Osteoblast (primary cell): ENCODE data around the gene P4HA1. TPM values are rescaled to one million over a fixed set of nuclear protein-coding genes. Genes with fewer than 3 reads are reported as not detected.

Experiments used
- DNase-seq: peaks from one replicate; pipeline ENCODE4 v3.0.0; 2011; ENCODE audit warnings: low spot score, mixed read lengths; ENCODE audit not compliant: insufficient read length; ENCODE audit errors: missing footprints
- H2AFZ ChIP-seq: 2 replicates; pipeline ENCODE4 v1.6.0; 2011; ENCODE audit warnings: mild to moderate bottlenecking, low read length
- H3K27ac ChIP-seq: 2 replicates; pipeline ENCODE4 v1.5.1; 2011; ENCODE audit warnings: mild to moderate bottlenecking, low read depth, low read length, moderate library complexity
- H3K27me3 ChIP-seq: 2 replicates; pipeline ENCODE4 v1.6.0; 2012; ENCODE audit warnings: mild to moderate bottlenecking, control low read depth, inconsistent platforms, low read length, moderate library complexity; ENCODE audit not compliant: insufficient read depth
- H3K36me3 ChIP-seq: 2 replicates; pipeline ENCODE4 v1.5.1; 2011; ENCODE audit warnings: mild to moderate bottlenecking, low read length, control low read depth, moderate library complexity; ENCODE audit not compliant: insufficient read depth
- H3K4me1 ChIP-seq: 2 replicates; pipeline ENCODE4 v1.5.1; 2011; ENCODE audit warnings: mild to moderate bottlenecking, low read length, control low read depth, moderate library complexity; ENCODE audit not compliant: insufficient read depth
- H3K4me2 ChIP-seq: 2 replicates; pipeline ENCODE4 v1.6.0; 2011; ENCODE audit warnings: mild to moderate bottlenecking, low read length; ENCODE audit not compliant: insufficient read depth
- H3K4me3 ChIP-seq: fragments of 200-600 bp; sonication (generic); 3 replicates; pipeline ENCODE4 v1.5.1; 2012; ENCODE audit warnings: mild to moderate bottlenecking, low read length, inconsistent platforms; ENCODE audit not compliant: insufficient read depth
- H3K79me2 ChIP-seq: 2 replicates; pipeline ENCODE4 v1.6.0; 2012; ENCODE audit warnings: mild to moderate bottlenecking, low read length, control low read depth, inconsistent platforms; ENCODE audit not compliant: insufficient read depth
- H3K9me3 ChIP-seq: 2 replicates; pipeline ENCODE4 v1.5.1; 2011; ENCODE audit warnings: low read depth, low read length, control low read depth
- H4K20me1 ChIP-seq: 2 replicates; pipeline ENCODE4 v1.6.0; 2012; ENCODE audit warnings: mild to moderate bottlenecking, low read length, control low read depth; ENCODE audit not compliant: insufficient read depth
- total RNA-seq: library from RNA; depleted of rRNA; stranded (reverse); fragments of >200 nt; gene quantifications from 2 replicates; pipeline ENCODE4 v1.2.3, GENCODE V29; 2012
- TF ChIP-seq, protein P1 (sequence below): IDR thresholded peaks from 2 replicates; pipeline ENCODE4 v1.5.1; 2011; ENCODE audit warnings: mild to moderate bottlenecking, low read depth, low read length, moderate library complexity; ENCODE audit errors: extremely low read depth

P4HA1 gene
- total RNA-seq, 1 donor: 220 TPM

DNA sequence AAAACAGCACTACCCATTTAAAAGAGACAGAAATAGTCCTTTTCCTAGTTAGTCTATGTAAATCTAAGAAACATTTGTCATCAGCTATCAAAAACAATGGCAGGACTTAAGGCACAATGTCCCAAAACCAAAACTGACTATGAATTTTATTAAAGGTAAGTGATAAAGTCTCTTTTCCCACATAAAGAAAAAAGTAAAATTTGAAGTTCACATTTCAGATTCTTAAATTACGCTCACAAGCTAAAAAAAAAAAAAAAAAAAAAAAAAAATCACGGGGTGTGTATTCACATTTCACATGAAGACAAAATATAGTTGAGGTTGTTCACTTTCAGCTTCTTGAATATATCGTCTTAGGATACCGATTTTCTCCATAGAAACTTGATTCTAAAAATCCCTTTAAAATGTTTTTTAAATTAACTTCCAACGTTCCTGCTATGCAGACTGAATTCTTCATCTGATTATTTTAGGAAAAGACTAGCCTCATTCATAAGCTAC lies 1.6 kb downstream of the P4HA1 start:
- Histone ChIP-seq H3K36me3 (no peaks in the 10 kb centered on the region), H3K27me3 (no peaks in the 10 kb centered on the region), H3K4me1 (peaks cover 16% of the 10 kb centered on the region), H3K27ac (peak overlapping the region; percentile 88), H4K20me1 (peaks cover 3% of the 10 kb centered on the region), H3K9me3 (no peaks in the 10 kb centered on the region), H2AFZ (peak overlapping the region; percentile 27), H3K79me2 (peaks cover 48% of the 10 kb centered on the region), H3K4me2 (peak overlapping the region; percentile 83), H3K4me3 (peak overlapping the region; percentile 86)
- no peak for DNase-seq
- TF ChIP-seq, protein P1, sequence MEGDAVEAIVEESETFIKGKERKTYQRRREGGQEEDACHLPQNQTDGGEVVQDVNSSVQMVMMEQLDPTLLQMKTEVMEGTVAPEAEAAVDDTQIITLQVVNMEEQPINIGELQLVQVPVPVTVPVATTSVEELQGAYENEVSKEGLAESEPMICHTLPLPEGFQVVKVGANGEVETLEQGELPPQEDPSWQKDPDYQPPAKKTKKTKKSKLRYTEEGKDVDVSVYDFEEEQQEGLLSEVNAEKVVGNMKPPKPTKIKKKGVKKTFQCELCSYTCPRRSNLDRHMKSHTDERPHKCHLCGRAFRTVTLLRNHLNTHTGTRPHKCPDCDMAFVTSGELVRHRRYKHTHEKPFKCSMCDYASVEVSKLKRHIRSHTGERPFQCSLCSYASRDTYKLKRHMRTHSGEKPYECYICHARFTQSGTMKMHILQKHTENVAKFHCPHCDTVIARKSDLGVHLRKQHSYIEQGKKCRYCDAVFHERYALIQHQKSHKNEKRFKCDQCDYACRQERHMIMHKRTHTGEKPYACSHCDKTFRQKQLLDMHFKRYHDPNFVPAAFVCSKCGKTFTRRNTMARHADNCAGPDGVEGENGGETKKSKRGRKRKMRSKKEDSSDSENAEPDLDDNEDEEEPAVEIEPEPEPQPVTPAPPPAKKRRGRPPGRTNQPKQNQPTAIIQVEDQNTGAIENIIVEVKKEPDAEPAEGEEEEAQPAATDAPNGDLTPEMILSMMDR: no peak

DNA sequence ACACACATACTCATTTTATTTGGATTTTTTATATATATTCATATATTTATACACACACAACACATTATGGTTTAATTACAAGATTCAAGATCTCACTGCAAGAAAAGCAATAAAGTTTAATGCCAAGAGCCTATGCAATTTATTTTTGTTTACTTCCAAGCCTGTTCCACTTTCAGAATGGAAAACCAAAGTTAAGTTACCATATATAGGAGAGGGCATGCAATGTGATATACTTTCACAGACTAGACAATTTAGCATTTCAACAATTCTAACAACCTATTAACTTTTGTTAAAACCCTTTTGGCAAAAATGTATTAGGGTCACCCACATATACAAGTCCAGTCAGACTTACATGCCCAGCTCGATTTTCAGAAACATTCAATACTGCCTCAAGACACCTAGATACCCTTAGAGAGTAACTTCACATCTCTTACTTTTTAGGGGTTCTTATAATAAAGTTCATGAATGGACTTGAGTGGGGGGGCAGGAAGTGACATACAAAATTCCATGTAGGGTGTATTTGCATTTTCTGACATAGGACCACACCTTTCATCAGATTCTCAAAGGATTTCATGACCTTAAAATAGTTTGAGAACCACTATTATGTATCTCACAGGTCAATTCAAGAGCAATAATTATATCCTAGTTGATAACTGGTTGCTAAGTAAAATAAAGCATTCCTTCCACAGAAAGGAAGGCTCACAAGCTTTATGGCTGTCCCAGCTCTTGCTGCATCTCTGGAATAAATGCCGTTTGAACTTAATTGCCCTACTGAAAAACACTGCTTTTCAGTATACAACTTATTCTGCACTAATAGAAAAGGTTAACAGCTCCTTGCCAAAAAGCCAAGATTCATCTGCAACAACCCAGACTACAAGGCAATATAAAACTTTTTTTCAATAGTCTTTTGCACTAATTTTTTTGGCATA lies 2.5 kb downstream of the P4HA1 start:
- Histone ChIP-seq H3K9me3 (no peaks in the 10 kb centered on the region), H3K27ac (peak overlapping the region; percentile 88), H3K4me1 (peaks cover 16% of the 10 kb centered on the region), H3K4me2 (peak overlapping the region; percentile 83), H3K36me3 (no peaks in the 10 kb centered on the region), H3K27me3 (no peaks in the 10 kb centered on the region), H2AFZ (no peak overlapping the region), H3K4me3 (peak overlapping the region; percentile 86), H3K79me2 (peaks cover 55% of the 10 kb centered on the region), H4K20me1 (peaks cover 3% of the 10 kb centered on the region)
- DNase-seq: no peak
- TF ChIP-seq, protein P1: no peak

DNA sequence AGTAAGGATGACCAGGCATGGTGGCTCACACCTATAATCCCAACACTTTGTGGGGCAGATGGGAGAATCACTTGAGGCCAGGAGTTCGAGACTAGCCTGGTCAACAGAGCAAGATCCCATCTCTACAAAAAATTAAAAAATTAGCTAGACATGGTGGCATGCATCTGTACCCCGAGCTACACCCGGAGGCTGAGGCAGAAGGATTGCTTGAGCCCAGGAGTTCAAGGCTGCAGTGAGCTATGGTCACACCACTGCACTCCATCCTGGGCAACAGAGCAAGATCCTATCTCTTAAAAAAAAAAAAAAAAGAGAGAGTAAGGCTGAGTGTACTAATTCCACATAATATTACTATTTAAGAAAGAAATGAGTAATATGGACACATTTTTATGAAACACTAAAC lies 3.8 kb downstream of the P4HA1 start:
- no peaks in the 10 kb centered on the region for H3K27me3 ChIP-seq
- no peak overlapping the region for H2AFZ ChIP-seq
- H3K9me3 ChIP-seq: no peaks in the 10 kb centered on the region
- TF ChIP-seq, protein P1: no peak
- peaks cover 68% of the 10 kb centered on the region for H3K79me2 ChIP-seq
- H3K4me2 ChIP-seq: no peak overlapping the region
- H4K20me1 ChIP-seq: peaks cover 3% of the 10 kb centered on the region
- no peaks in the 10 kb centered on the region for H3K36me3 ChIP-seq
- no peak overlapping the region for H3K27ac ChIP-seq
- peaks cover 24% of the 10 kb centered on the region for H3K4me1 ChIP-seq
- H3K4me3 ChIP-seq: no peak overlapping the region
- DNase-seq: no peak

DNA sequence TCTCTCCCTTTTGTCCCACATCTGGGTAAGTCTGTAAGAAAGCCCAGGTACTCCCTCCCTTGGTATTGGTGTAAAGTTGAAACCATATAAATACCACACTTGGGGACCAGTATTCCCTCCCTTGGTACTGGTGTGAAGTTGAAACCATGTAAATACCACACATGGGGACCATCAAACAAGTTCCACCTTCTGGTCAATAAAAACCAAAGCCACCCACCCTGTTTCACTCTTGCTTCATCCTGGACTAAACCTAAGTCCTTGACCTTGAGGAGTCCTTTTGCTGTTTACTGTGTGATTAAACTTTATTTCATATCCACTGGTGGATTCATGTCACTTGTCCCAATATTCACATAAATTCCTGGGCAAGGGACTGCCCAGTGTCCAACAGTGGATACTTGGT lies 8.4 kb downstream of the P4HA1 start:
- peak overlapping the region; percentile 0 for H3K27ac ChIP-seq
- H3K79me2 ChIP-seq: peaks cover 84% of the 10 kb centered on the region
- TF ChIP-seq, protein P1: no peak
- no peak overlapping the region for H3K4me3 ChIP-seq
- H2AFZ ChIP-seq: no peak overlapping the region
- H3K27me3 ChIP-seq: no peaks in the 10 kb centered on the region
- H4K20me1 ChIP-seq: peaks cover 5% of the 10 kb centered on the region
- no peaks in the 10 kb centered on the region for H3K36me3 ChIP-seq
- no peak for DNase-seq
- H3K4me1 ChIP-seq: peaks cover 23% of the 10 kb centered on the region
- H3K9me3 ChIP-seq: no peaks in the 10 kb centered on the region
- no peak overlapping the region for H3K4me2 ChIP-seq
